ENCODE measurements around the gene NADK.
"Not testable (repeated sequence)": the region's sequence is repeated elsewhere in the genome, so short reads cannot be mapped to it uniquely, and the experiment has no call there.

Gene NADK

GRCh38 chr1:1754051-1754815 lies 24.0 kb downstream of the NADK start:
- no peak for ATAC-seq (ENCODE audit: low read depth)
- H3K4me1 Mint-ChIP-seq = peaks cover 3% of the 10 kb centered on the region
- H3K27me3 Mint-ChIP-seq = no peaks in the 10 kb centered on the region
- no peak overlapping the region for H3K4me3 Mint-ChIP-seq
- no peaks in the 10 kb centered on the region for H3K9me3 Mint-ChIP-seq
- no peak overlapping the region for H3K27ac Mint-ChIP-seq
- DNase-seq (ENCODE audit: low spot score in 2 of 2) = no peak
- H3K36me3 Mint-ChIP-seq = peaks cover 9% of the 10 kb centered on the region

GRCh38 chr1:1753607-1754005 lies 24.7 kb downstream of the NADK start:
- no peaks in the 10 kb centered on the region for H3K27me3 Mint-ChIP-seq
- H3K36me3 Mint-ChIP-seq = peaks cover 7% of the 10 kb centered on the region
- DNase-seq (ENCODE audit: low spot score in 2 of 2) (no peak), ATAC-seq (ENCODE audit: low read depth) (no peak)
- H3K4me1 Mint-ChIP-seq = peaks cover 3% of the 10 kb centered on the region
- no peaks in the 10 kb centered on the region for H3K9me3 Mint-ChIP-seq
- no peak overlapping the region for H3K27ac Mint-ChIP-seq
- H3K4me3 Mint-ChIP-seq = no peak overlapping the region

GRCh38 chr1:1752636-1753606 lies 25.3 kb downstream of the NADK start:
- no peak for ATAC-seq (ENCODE audit: low read depth)
- H3K4me1 Mint-ChIP-seq = peaks cover 5% of the 10 kb centered on the region
- H3K27ac Mint-ChIP-seq = no peak overlapping the region
- H3K36me3 Mint-ChIP-seq = peaks cover 7% of the 10 kb centered on the region
- H3K27me3 Mint-ChIP-seq = no peaks in the 10 kb centered on the region
- no peak overlapping the region for H3K4me3 Mint-ChIP-seq
- no peak for DNase-seq (ENCODE audit: low spot score in 2 of 2)
- H3K9me3 Mint-ChIP-seq = no peaks in the 10 kb centered on the region

- Mint-ChIP-seq H3K27ac (no peak overlapping the region), H3K4me1 (peaks cover 5% of the 10 kb centered on the region), H3K36me3 (peaks cover 4% of the 10 kb centered on the region), H3K9me3 (no peaks in the 10 kb centered on the region), H3K4me3 (no peak overlapping the region), H3K27me3 (no peaks in the 10 kb centered on the region)
- ATAC-seq (ENCODE audit: low read depth) (no peak), DNase-seq (ENCODE audit: low spot score in 2 of 2) (no peak)
Observed at GRCh38 chr1:1752190-1752589, 26.1 kb downstream of the NADK start.

GRCh38 chr1:1749941-1750340 lies 28.3 kb downstream of the NADK start:
- DNase-seq (ENCODE audit: low spot score in 2 of 2); ATAC-seq (ENCODE audit: low read depth); H3K36me3 Mint-ChIP-seq; H3K4me3 Mint-ChIP-seq; H3K27me3 Mint-ChIP-seq; H3K4me1 Mint-ChIP-seq; H3K9me3 Mint-ChIP-seq; H3K27ac Mint-ChIP-seq: not testable (repeated sequence)

DNA sequence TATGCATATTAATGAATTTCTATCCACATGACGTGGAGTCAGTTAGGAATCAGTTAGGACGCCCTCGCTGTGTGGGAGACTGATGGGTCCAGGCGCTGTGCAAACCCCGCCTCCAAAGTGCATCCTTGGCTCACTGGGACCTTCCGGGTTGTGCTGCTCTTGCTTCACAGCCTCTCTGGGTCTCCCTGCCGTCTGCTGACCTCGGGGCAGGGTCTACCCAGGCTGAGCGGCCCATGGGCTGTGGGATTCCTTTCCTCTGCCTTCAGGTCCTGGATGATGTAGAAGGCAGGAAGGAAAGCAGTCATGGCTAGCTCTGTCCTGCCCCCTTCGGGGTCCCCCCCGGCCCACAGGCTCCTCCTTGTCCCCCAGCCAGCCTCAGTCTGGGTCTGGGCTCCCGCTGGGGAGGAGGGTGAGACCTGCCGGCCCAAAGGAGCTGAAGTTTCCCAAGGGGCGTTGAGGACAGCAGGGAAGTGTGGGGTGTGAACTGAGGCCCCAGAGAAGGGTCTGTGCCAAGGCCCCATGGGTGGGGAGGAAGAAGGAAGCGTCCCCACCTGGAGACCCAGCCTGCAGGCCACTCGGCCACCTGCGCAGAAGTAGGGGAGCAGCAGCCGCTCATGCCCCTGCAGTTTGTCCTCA lies 29.5 kb downstream of the NADK start:
- Mint-ChIP-seq H3K4me1 (peaks cover 5% of the 10 kb centered on the region), H3K4me3 (peak overlapping the region; percentile 41)

DNA sequence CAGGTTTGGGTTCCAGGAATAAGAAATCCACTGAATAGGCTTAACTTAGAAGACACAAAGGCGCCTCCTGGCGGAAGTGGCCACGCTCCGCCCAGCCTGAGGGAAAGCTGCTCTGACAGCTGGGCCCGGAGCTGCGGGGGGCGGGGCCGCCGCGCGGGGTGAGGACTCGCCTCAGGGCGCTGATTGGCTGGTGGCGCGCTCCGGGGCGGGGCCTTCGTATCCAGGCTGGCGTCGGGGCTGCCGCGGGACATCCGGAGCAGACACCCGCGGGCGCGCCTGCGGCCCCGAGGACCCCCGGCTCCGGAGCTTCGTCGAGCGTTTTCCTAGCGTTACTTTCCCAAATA lies 31.7 kb downstream of the NADK start:
- peak; percentile 74 for ATAC-seq (ENCODE audit: low read depth)
- Mint-ChIP-seq H3K4me3 (peak overlapping the region; percentile 73), H3K27ac (peak overlapping the region; percentile 89)
- H3K36me3 Mint-ChIP-seq; H3K4me1 Mint-ChIP-seq; H3K27me3 Mint-ChIP-seq; DNase-seq (ENCODE audit: low spot score in 2 of 2); H3K9me3 Mint-ChIP-seq: not testable (repeated sequence)

More for the DNA sequence above, 29.5 kb downstream of the NADK start:
- H3K36me3 Mint-ChIP-seq = no peaks in the 10 kb centered on the region
- DNase-seq (ENCODE audit: low spot score in 2 of 2) = no peak
- no peak for ATAC-seq (ENCODE audit: low read depth)
- no peak overlapping the region for H3K27ac Mint-ChIP-seq
- H3K9me3 Mint-ChIP-seq = no peaks in the 10 kb centered on the region
- no peaks in the 10 kb centered on the region for H3K27me3 Mint-ChIP-seq

GRCh38 chr1:1745651-1746565 lies 32.4 kb downstream of the NADK start:
- H3K27ac Mint-ChIP-seq = peak overlapping the region; percentile 89
- ATAC-seq (ENCODE audit: low read depth) = peak; percentile 63
- H3K36me3 Mint-ChIP-seq, H3K27me3 Mint-ChIP-seq, H3K9me3 Mint-ChIP-seq, H3K4me1 Mint-ChIP-seq: not testable (repeated sequence)
- peak overlapping the region; percentile 73 for H3K4me3 Mint-ChIP-seq
- peak; percentile 58 to 96 for DNase-seq (ENCODE audit: low spot score in 2 of 2)

GRCh38 chr1:1742529-1742928 lies 35.7 kb downstream of the NADK start:
- not testable (repeated sequence) for H3K27ac Mint-ChIP-seq; DNase-seq (ENCODE audit: low spot score in 2 of 2); H3K9me3 Mint-ChIP-seq; H3K4me3 Mint-ChIP-seq; H3K36me3 Mint-ChIP-seq; H3K27me3 Mint-ChIP-seq; H3K4me1 Mint-ChIP-seq; ATAC-seq (ENCODE audit: low read depth)

DNA sequence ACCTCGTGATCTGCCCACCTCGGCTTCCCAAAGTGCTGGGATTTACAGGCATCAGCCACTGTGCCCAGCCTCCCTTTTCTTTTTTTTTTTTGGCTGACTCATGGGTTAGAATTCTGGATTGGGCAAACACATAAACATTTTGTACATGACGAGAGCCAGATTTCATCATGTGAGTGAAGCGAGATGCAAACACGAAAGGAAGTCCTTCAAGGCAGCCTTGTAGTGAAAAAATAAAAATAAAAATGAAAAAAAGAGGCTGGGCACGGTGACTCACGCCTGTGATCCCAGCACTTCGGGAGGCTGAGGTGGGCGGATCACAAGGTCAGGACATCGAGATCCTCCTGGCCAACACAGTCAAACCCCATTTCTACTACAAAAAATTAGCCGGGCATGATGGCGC lies 37.3 kb downstream of the NADK start:
- not testable (repeated sequence) for H3K4me1 Mint-ChIP-seq; H3K9me3 Mint-ChIP-seq; H3K4me3 Mint-ChIP-seq; H3K27me3 Mint-ChIP-seq; H3K27ac Mint-ChIP-seq; ATAC-seq (ENCODE audit: low read depth); DNase-seq (ENCODE audit: low spot score in 2 of 2); H3K36me3 Mint-ChIP-seq

DNA sequence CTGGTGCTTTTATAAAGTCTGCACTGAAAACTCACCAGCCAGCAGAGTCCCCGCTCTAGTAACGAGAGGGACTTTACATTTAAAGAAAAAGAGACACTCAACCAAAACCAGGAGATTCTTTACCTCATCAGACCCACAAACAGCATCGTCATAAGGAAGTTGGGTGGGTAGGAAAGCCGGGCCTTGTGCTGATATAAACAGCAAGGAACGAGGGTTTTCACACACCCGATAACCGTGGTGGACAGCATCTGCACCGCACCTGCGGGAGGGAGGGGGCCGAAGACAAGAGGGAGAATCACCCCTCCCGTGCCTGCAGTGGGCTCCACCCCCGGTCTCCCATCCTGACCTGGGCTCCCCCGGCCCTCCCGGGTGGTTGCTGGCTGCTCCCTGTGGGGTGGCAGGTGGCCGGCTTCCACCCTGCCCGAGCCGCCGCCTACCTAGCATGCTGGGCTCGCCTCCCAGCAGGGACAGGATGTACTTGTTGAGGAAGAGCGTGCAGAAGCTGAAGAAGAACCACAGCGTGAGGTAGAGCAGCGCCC lies 39.4 kb downstream of the NADK start:
- peak; percentile 53 for ATAC-seq (ENCODE audit: low read depth)
- not testable (repeated sequence) for H3K27ac Mint-ChIP-seq; H3K36me3 Mint-ChIP-seq; H3K9me3 Mint-ChIP-seq; H3K4me3 Mint-ChIP-seq; H3K27me3 Mint-ChIP-seq; DNase-seq (ENCODE audit: low spot score in 2 of 2); H3K4me1 Mint-ChIP-seq

GRCh38 chr1:1737675-1738590 lies 40.3 kb downstream of the NADK start:
- H3K9me3 Mint-ChIP-seq, H3K4me1 Mint-ChIP-seq, H3K36me3 Mint-ChIP-seq, H3K4me3 Mint-ChIP-seq, H3K27me3 Mint-ChIP-seq: not testable (repeated sequence)
- DNase-seq (ENCODE audit: low spot score in 2 of 2) (peak in 1 of 2 donors; percentile 27), ATAC-seq (ENCODE audit: low read depth) (peak; percentile 72)
- H3K27ac Mint-ChIP-seq = peak overlapping the region; percentile 24

All from memory B cell (primary cell).